H1 (cell line): ENCODE results near the gene UBE2V1. TPM values are rescaled to one million over a fixed set of nuclear protein-coding genes. Genes with fewer than 3 reads are reported as not detected.
"Not testable (repeated sequence)": the region's sequence is repeated elsewhere in the genome, so short reads cannot be mapped to it uniquely, and the experiment has no call there.

ENCODE experiments used
- CTCF ChIA-PET: fragments of 300-600 bp; sonication (Branson Sonifier 250); formaldehyde crosslinking; loops from one replicate; lab custom pipeline; 2021; ENCODE audit not compliant: partially characterized antibody; lab: Charles Lee
- POLR2A ChIA-PET: fragments of 300-600 bp; sonication (Branson Sonifier 250); formaldehyde crosslinking; loops from one replicate; lab custom pipeline; 2021; ENCODE audit warnings: inconsistent platforms; ENCODE audit not compliant: partially characterized antibody; lab: Charles Lee
- DNase-seq, 2 experiments: peaks; one replicate each; pipeline versions ENCODE4 v3.0.0 to v3.0.0-alpha.2; 2010 to 2022; ENCODE audit warnings: low spot score in 2 of 2, low read depth in 1 of 2, mixed read lengths in 1 of 2
- FAIRE-seq: peaks from 2 replicates; lab custom pipeline; 2011; peaks lifted over from hg19 to GRCh38; lab: Jason Lieb, UNC
- H2AFZ ChIP-seq: 2 replicates; pipeline ENCODE4 v1.8.1; 2012; ENCODE audit warnings: low read length, inconsistent platforms
- H2AK5ac ChIP-seq: 2 replicates; pipeline ENCODE4 v1.6.1; 2013; ENCODE audit warnings: low read depth, low read length
- H2BK120ac ChIP-seq: replicated peaks from 2 replicates; pipeline ENCODE3; 2013; ENCODE audit warnings: low read depth, low read length, inconsistent platforms
- H2BK12ac ChIP-seq: 2 replicates; pipeline ENCODE4 v1.6.1; 2013; ENCODE audit warnings: low read depth, low read length
- H2BK15ac ChIP-seq: 2 replicates; pipeline ENCODE4 v1.6.1; 2013; ENCODE audit warnings: low read length
- H2BK20ac ChIP-seq: 2 replicates; pipeline ENCODE4 v1.6.1; 2013; ENCODE audit warnings: low read length
- H2BK5ac ChIP-seq: 2 replicates; pipeline ENCODE4 v1.6.1; 2013; ENCODE audit warnings: low read depth, low read length
- H3K14ac ChIP-seq: 2 replicates; pipeline ENCODE4 v1.6.1; 2013; ENCODE audit warnings: inconsistent platforms; ENCODE audit not compliant: insufficient read length
- H3K18ac ChIP-seq: 2 replicates; pipeline ENCODE4 v1.6.1; 2013; ENCODE audit warnings: low read length; ENCODE audit errors: extremely low read depth
- H3K23ac ChIP-seq: 2 replicates; pipeline ENCODE4 v1.6.1; 2013; ENCODE audit warnings: inconsistent platforms; ENCODE audit not compliant: insufficient read length
- H3K23me2 ChIP-seq: 2 replicates; pipeline ENCODE4 v1.6.1; 2013; ENCODE audit warnings: low read depth, low read length
- H3K27ac ChIP-seq: 2 replicates; pipeline ENCODE4 v1.6.1; 2011; ENCODE audit warnings: low read depth, low read length, inconsistent platforms
- H3K27me3 ChIP-seq, 4 experiments: replicated peaks in 1 of 4; 1 replicate in 1 of 4; 2 replicates in 3 of 4; pipeline versions ENCODE4 v1.6.1 to v1.8.1; 2011 to 2013; ENCODE audit warnings: low read length in 3 of 4, mild to moderate bottlenecking in 3 of 4, inconsistent platforms in 2 of 4, mixed read lengths in 2 of 4, moderate library complexity in 1 of 4; ENCODE audit not compliant: control insufficient read depth in 3 of 4, insufficient read depth in 3 of 4; ENCODE audit errors: extremely low read depth in 1 of 4
- H3K36me3 ChIP-seq, 4 experiments: 2 replicates each; pipeline versions ENCODE4 v1.6.1 to v1.8.1; 2011 to 2013; ENCODE audit warnings: mild to moderate bottlenecking in 4 of 4, low read length in 3 of 4, moderate library complexity in 2 of 4, control low read depth in 1 of 4, inconsistent platforms in 1 of 4; ENCODE audit not compliant: insufficient read depth in 4 of 4, control insufficient read depth in 2 of 4
- H3K4ac ChIP-seq: replicated peaks from 2 replicates; pipeline ENCODE3; 2013; ENCODE audit warnings: low read length, low read depth, mixed read lengths, inconsistent platforms; ENCODE audit not compliant: insufficient read length
- H3K4me1 ChIP-seq, 4 experiments: replicated peaks in 1 of 4; 1 replicate in 1 of 4; 2 replicates in 3 of 4; pipeline versions ENCODE4 v1.6.1 to v1.8.1; 2011 to 2013; ENCODE audit warnings: low read length in 3 of 4, inconsistent platforms in 2 of 4, mixed read lengths in 1 of 4; ENCODE audit not compliant: insufficient read depth in 4 of 4, control insufficient read depth in 3 of 4
- H3K4me2 ChIP-seq, 2 experiments: 2 replicates each; pipeline versions ENCODE4 v1.6.1 to v1.8.1; 2011 to 2013; ENCODE audit warnings: low read depth in 2 of 2, low read length in 2 of 2, control low read depth in 1 of 2, inconsistent platforms in 1 of 2, mild to moderate bottlenecking in 1 of 2; ENCODE audit not compliant: insufficient read depth in 1 of 2
- H3K4me3 ChIP-seq, 4 experiments: fragments of 200-600, 300-600 bp in 1 of 4; sonication (generic), shearing (Covaris generic), sonication (Bioruptor Twin) in 1 of 4; 2 replicates each; pipeline versions ENCODE4 v1.5.1 to v1.8.1; 2011 to 2016; ENCODE audit warnings: low read length in 4 of 4, low read depth in 3 of 4, control low read depth in 2 of 4, inconsistent platforms in 2 of 4, mild to moderate bottlenecking in 2 of 4, mixed read lengths in 1 of 4, moderate library complexity in 1 of 4; ENCODE audit not compliant: insufficient read depth in 2 of 4; ENCODE audit errors: extremely low read depth in 1 of 4
- H3K56ac ChIP-seq: replicated peaks from 2 replicates; pipeline ENCODE3; 2013; ENCODE audit warnings: low read depth, mild to moderate bottlenecking, mixed read lengths, low read length, inconsistent platforms; ENCODE audit not compliant: insufficient read length
- H3K79me1 ChIP-seq: 2 replicates; pipeline ENCODE4 v1.6.1; 2013; ENCODE audit warnings: low read depth, low read length, control low read depth
- H3K79me2 ChIP-seq, 2 experiments: 2 replicates each; pipeline versions ENCODE4 v1.6.1 to v1.8.1; 2012 to 2013; ENCODE audit warnings: low read length in 2 of 2, mild to moderate bottlenecking in 2 of 2, inconsistent platforms in 1 of 2; ENCODE audit not compliant: insufficient read depth in 2 of 2, control insufficient read depth in 1 of 2
- H3K9ac ChIP-seq, 4 experiments: replicated peaks in 1 of 4; 1 replicate in 1 of 4; 2 replicates in 3 of 4; pipeline versions ENCODE4 v1.6.1 to v1.8.1; 2011 to 2013; ENCODE audit warnings: low read depth in 3 of 4, low read length in 3 of 4, control low read depth in 2 of 4, mild to moderate bottlenecking in 2 of 4, moderate library complexity in 2 of 4, inconsistent platforms in 1 of 4; ENCODE audit errors: extremely low read depth in 1 of 4
- H3K9me3 ChIP-seq, 2 experiments: 2 replicates each; pipeline versions ENCODE4 v1.6.1 to v1.8.1; 2012 to 2013; ENCODE audit warnings: mild to moderate bottlenecking in 2 of 2, moderate library complexity in 2 of 2, control low read depth in 1 of 2, inconsistent platforms in 1 of 2, low read depth in 1 of 2, low read length in 1 of 2, mixed read lengths in 1 of 2; ENCODE audit not compliant: insufficient read depth in 2 of 2
- H4K20me1 ChIP-seq, 2 experiments: replicated peaks in 1 of 2; 2 replicates each; pipeline versions ENCODE3 to v1.8.1; 2011 to 2013; ENCODE audit warnings: inconsistent platforms in 2 of 2, low read length in 2 of 2, mild to moderate bottlenecking in 1 of 2; ENCODE audit not compliant: insufficient read depth in 2 of 2, control insufficient read depth in 1 of 2
- H4K5ac ChIP-seq: 2 replicates; pipeline ENCODE4 v1.6.1; 2013; ENCODE audit warnings: low read length, low read depth, mixed read lengths, inconsistent platforms; ENCODE audit not compliant: insufficient read length
- H4K8ac ChIP-seq: 2 replicates; pipeline ENCODE4 v1.8.0; 2013; ENCODE audit warnings: mild to moderate bottlenecking, moderate library complexity, low read length, inconsistent platforms; ENCODE audit not compliant: insufficient read depth; ENCODE audit errors: extremely low read depth
- H4K91ac ChIP-seq: replicated peaks from 2 replicates; pipeline ENCODE3; 2013; ENCODE audit warnings: low read length, mixed read lengths, inconsistent platforms; ENCODE audit not compliant: insufficient read length
- WGBS, 2 experiments: shearing (Covaris generic) in 1 of 2; methylation state at CpG; one replicate each; pipeline versions ENCODE4 v1.1.6 to v1.1.7; 2013 to 2015; ENCODE audit warnings: low lambda C conversion rate in 2 of 2, mixed read lengths in 2 of 2, inconsistent platforms in 1 of 2, low coverage in 1 of 2, missing lambda C conversion rate in 1 of 2; ENCODE audit not compliant: insufficient replicate concordance in 2 of 2, insufficient coverage in 1 of 2, insufficient read length in 1 of 2; ENCODE audit errors: extremely low coverage in 1 of 2, missing lambda C conversion rate in 1 of 2; 5-methylcytosine and 5-hydroxymethylcytosine counted together
- polyA plus RNA-seq, 7 experiments: library from polyadenylated mRNA; depleted of rRNA in 3 of 7; stranded (reverse) in 5 of 7; unstranded in 2 of 7; fragments of >200 nt in 5 of 7; fragments of 200-250 nt in 2 of 7; gene quantifications; 1 replicate in 5 of 7; 2 replicates in 1 of 7; 4 replicates in 1 of 7; pipeline versions ENCODE4 v1.2.1 to v1.2.3, GENCODE V29; 2011 to 2013; ENCODE audit warnings: missing spikeins in 2 of 7, mixed read lengths in 2 of 7
- total RNA-seq: library from RNA; stranded (reverse); fragmentation: NEBNext Ultra II Directional; extraction: Animal tissue kit (Norgen Biotek cat#: 25700); gene quantifications from 2 replicates; pipeline ENCODE4 v1.2.1, GENCODE V29; 2021

Gene UBE2V1
- total and polyA plus RNA-seq, 2 of the 8 experiments (the other 6 are each of a cell fraction or from before 2014, with no cell fraction given): 141 to 184 TPM

DNA sequence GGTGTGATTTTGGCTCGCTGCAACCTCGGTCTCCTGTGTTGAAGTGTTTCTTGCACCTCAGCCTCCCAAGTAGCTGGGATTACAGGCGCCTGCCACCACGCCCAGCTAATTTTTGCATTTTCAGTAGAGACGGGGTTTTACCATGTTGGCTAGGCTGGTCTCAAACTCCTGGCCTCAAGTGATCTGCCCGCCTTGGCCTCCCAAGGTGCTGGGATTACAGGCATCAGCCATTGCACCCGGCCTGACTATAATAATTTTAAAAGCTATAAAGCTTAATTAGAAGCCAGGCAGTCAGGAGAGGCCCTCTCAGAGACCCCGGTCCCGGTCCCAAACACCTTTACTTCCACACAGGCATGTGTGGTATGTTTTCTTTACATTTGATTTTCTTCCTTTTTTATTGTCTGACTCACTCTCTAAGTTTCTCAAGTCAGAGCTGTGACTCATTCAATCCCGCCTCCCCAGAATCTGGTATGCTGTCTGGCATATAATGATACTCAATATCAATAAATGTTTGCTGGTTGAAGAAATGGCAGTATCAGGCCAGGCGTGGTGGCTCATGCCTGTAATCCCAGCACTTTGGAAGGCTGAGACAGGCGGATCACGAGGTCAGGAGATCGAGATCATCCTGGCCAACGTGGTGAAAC, 9.4 kb downstream of the UBE2V1 start:
- FAIRE-seq, H3K18ac ChIP-seq, H3K56ac ChIP-seq, H3K36me3 ChIP-seq, H3K23ac ChIP-seq, H3K23me2 ChIP-seq, H2AFZ ChIP-seq, H3K9me3 ChIP-seq, H3K27ac ChIP-seq, H2BK20ac ChIP-seq, H3K9ac ChIP-seq, H3K14ac ChIP-seq, H2BK120ac ChIP-seq, H2BK5ac ChIP-seq, H4K8ac ChIP-seq, H3K4ac ChIP-seq, H4K91ac ChIP-seq, H3K4me3 ChIP-seq, DNase-seq, H2BK12ac ChIP-seq, H2BK15ac ChIP-seq, H4K5ac ChIP-seq, H3K27me3 ChIP-seq, H3K4me2 ChIP-seq, H2AK5ac ChIP-seq: not testable (repeated sequence)
- ChIA-PET CTCF (interaction anchor here (0.6 to 2.7 kb wide), 6 partner anchors 17 to 354 kb away, joined by 3 to 11 read pairs (median 4); no protein-coding TSS in a partner anchor), POLR2A (interaction anchor here (1.0 to 8.8 kb wide), 5 partner anchors 10 to 115 kb away, joined by 3 to 87 read pairs (median 3); partner anchors contain the start of gene UBE2V1)
- Histone ChIP-seq H3K79me2 (peaks cover 32 to 97% of the 10 kb centered on the region in 2 experiments), H4K20me1 (peaks cover 16 to 20% of the 10 kb centered on the region in 2 experiments), H3K4me1 (peaks cover 0 to 11% (median 9%) of the 10 kb centered on the region in 4 experiments; a peak in 5 of 7 replicates), H3K79me1 (peaks cover 13% of the 10 kb centered on the region)
- WGBS, 2 experiments: 86% methylated on average over 15 of the region's 15 CpGs; no CpG with 5 or more reads in 1 of the 2 experiments
